Measurements from ENCODE around the gene WNT1.

Gene WNT1

DNA sequence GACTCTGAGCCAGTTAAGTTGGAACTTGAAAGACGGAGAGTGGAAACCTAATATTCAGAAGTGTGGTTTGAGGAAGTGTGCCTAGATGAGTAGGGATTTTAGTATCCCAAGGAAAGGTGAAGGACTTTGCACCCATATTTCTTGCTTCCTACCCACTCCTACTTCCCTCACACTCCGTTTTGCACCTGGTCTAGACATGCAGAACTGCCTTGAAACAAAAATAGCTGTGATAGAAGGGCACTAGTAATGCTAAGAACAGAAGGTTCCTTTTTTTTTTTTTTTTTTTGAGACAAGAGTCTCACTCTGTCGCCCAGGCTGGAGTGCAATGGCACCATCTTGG is 20.1 kb upstream of the WNT1 start:
- H3K9ac ChIP-seq, result no peak overlapping the region

DNA sequence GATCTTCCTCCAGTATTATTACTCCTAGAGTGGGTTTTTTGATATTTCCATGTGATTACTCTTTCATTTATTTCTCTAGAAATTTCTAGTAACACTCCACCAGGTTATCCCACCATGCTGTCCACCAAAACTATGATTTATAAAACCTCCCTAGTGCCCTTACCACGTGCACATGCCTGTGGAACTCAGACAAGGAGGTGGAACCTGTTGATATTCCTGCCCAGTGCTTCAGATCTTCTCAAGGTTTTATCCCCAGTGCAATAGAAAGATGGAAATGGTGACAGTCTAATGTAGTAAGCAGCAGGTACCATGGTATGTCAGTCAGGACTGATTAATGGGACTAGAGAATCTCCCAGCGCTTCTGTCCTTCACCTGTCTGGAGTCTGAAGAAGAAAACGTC is 17.3 kb upstream of the WNT1 start:
- Histone ChIP-seq H3K9me3 (ENCODE audit: control insufficient read depth, low read length) (no peaks in the 10 kb centered on the region), H3K4me3 (ENCODE audit: low read depth, low read length) (no peak overlapping the region), H3K27me3 (ENCODE audit: control insufficient read depth, insufficient read depth, low read length) (no peaks in the 10 kb centered on the region), H3K27ac (no peak overlapping the region), H2AFZ (no peak overlapping the region), H3K9ac (no peak overlapping the region), H3K79me2 (peaks cover 9% of the 10 kb centered on the region), H3K4me2 (ENCODE audit: low read length) (no peak overlapping the region), H3K36me3 (ENCODE audit: control insufficient read depth, insufficient read depth, low read length) (no peaks in the 10 kb centered on the region), H3K4me1 (peaks cover 2% of the 10 kb centered on the region)
- TF ChIP-seq, protein P1, sequence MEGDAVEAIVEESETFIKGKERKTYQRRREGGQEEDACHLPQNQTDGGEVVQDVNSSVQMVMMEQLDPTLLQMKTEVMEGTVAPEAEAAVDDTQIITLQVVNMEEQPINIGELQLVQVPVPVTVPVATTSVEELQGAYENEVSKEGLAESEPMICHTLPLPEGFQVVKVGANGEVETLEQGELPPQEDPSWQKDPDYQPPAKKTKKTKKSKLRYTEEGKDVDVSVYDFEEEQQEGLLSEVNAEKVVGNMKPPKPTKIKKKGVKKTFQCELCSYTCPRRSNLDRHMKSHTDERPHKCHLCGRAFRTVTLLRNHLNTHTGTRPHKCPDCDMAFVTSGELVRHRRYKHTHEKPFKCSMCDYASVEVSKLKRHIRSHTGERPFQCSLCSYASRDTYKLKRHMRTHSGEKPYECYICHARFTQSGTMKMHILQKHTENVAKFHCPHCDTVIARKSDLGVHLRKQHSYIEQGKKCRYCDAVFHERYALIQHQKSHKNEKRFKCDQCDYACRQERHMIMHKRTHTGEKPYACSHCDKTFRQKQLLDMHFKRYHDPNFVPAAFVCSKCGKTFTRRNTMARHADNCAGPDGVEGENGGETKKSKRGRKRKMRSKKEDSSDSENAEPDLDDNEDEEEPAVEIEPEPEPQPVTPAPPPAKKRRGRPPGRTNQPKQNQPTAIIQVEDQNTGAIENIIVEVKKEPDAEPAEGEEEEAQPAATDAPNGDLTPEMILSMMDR (IDR thresholded peaks at IDR 0.05), result no peak

More for the DNA sequence above, 20.1 kb upstream of the WNT1 start:
- peak overlapping the region; percentile 99 for H3K4me3 ChIP-seq (ENCODE audit: low read depth, low read length)
- H3K79me2 ChIP-seq, result peaks cover 20% of the 10 kb centered on the region
- H3K27me3 ChIP-seq (ENCODE audit: control insufficient read depth, insufficient read depth, low read length), result no peaks in the 10 kb centered on the region
- H3K9me3 ChIP-seq (ENCODE audit: control insufficient read depth, low read length), result no peaks in the 10 kb centered on the region
- H3K4me2 ChIP-seq (ENCODE audit: low read length), result peak overlapping the region; percentile 88
- peaks cover 6% of the 10 kb centered on the region for H3K4me1 ChIP-seq
- H3K36me3 ChIP-seq (ENCODE audit: control insufficient read depth, insufficient read depth, low read length), result no peaks in the 10 kb centered on the region
- TF ChIP-seq, protein P1 (IDR thresholded peaks at IDR 0.05), result no peak
- peak overlapping the region; percentile 82 for H2AFZ ChIP-seq
- H3K27ac ChIP-seq, result peak overlapping the region; percentile 91

DNA sequence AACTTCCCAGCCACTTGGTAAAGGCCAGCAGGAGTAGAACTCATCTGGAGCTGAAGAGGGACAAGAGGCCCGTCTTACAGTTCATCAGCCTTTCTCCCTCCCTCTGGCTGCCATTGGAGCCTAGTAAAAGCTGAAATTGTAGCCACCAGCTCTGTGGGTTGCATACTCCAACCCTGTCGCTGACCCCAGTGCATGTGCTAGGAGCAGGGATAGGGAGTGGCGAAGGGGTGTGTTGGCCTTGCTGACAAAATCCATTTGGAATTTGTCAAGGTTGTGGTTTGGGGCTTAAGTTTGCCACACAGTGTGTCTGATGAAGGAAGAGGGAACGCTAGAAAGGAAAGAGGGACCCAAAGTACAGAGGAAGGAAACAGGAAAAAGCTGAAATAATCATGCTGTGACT is 16.8 kb upstream of the WNT1 start:
- H2AFZ ChIP-seq, result no peak overlapping the region
- TF ChIP-seq, protein P1 (IDR thresholded peaks at IDR 0.05), result no peak
- no peak overlapping the region for H3K9ac ChIP-seq
- no peaks in the 10 kb centered on the region for H3K4me1 ChIP-seq
- H3K4me3 ChIP-seq (ENCODE audit: low read depth, low read length), result no peak overlapping the region
- no peaks in the 10 kb centered on the region for H3K9me3 ChIP-seq (ENCODE audit: control insufficient read depth, low read length)
- H3K27me3 ChIP-seq (ENCODE audit: control insufficient read depth, insufficient read depth, low read length), result no peaks in the 10 kb centered on the region
- H3K36me3 ChIP-seq (ENCODE audit: control insufficient read depth, insufficient read depth, low read length), result no peaks in the 10 kb centered on the region
- H3K79me2 ChIP-seq, result peaks cover 4% of the 10 kb centered on the region
- H3K27ac ChIP-seq, result no peak overlapping the region
- H3K4me2 ChIP-seq (ENCODE audit: low read length), result no peak overlapping the region

DNA sequence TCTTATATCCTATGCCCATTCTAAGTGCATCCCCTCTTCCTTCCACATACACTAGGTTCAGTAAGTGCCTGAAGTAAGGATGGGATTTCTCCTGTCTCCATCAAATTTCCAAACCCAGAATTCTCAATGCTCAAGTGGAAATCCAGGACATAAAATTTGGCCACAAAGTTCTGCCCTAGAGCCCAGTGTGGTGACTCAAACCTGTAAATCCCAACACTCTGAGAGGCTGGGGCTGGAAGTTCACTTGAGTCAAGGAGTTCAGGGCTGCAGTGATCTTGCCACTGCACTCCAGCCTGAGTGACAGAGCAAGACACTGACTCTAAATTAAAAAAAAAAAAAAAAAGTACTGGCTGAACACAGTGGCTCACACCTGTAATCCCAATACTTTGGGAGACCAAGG is 16.3 kb upstream of the WNT1 start:
- H3K9me3 ChIP-seq (ENCODE audit: control insufficient read depth, low read length), result no peaks in the 10 kb centered on the region
- H3K36me3 ChIP-seq (ENCODE audit: control insufficient read depth, insufficient read depth, low read length), result no peaks in the 10 kb centered on the region
- H3K4me3 ChIP-seq (ENCODE audit: low read depth, low read length), result no peak overlapping the region
- no peak overlapping the region for H3K27ac ChIP-seq
- no peak overlapping the region for H2AFZ ChIP-seq
- H3K9ac ChIP-seq, result no peak overlapping the region
- TF ChIP-seq, protein P1 (IDR thresholded peaks at IDR 0.05), result no peak
- H3K27me3 ChIP-seq (ENCODE audit: control insufficient read depth, insufficient read depth, low read length), result no peaks in the 10 kb centered on the region
- no peaks in the 10 kb centered on the region for H3K4me1 ChIP-seq
- H3K4me2 ChIP-seq (ENCODE audit: low read length), result no peak overlapping the region
- H3K79me2 ChIP-seq, result peaks cover 1% of the 10 kb centered on the region

DNA sequence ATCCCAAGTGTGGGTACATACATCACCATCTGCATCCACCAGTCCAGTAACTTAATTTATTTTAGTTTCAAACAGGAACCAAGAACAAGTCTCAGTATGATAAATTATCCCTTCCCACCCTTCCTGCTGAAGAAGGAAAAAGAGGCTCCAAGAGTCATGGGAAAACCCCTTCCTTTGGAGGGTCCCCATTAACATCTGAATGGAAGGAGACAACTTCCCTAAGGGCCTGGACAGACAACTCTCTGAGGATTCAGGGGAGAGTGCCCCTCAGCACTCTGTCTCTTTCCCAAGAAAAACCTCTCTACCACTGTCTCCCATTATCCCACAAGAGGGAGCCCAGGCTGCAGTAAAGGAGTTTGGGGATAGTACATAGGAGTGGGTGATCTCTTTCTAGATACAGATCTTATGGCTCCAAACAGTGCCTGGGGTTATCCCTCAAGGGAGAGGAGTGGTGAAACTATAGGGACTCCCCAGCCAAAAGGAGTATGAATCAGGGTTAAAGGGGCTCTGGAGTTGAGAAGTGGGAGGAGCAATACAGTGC is 12.8 kb upstream of the WNT1 start:
- no peak overlapping the region for H3K27ac ChIP-seq

More for the DNA sequence above, 12.8 kb upstream of the WNT1 start:
- TF ChIP-seq, protein P1 (IDR thresholded peaks at IDR 0.05), result peak; percentile 36
- peaks cover 4% of the 10 kb centered on the region for H3K4me1 ChIP-seq
- H3K36me3 ChIP-seq (ENCODE audit: control insufficient read depth, insufficient read depth, low read length), result no peaks in the 10 kb centered on the region
- no peaks in the 10 kb centered on the region for H3K79me2 ChIP-seq
- no peak overlapping the region for H3K4me2 ChIP-seq (ENCODE audit: low read length)
- H3K27me3 ChIP-seq (ENCODE audit: control insufficient read depth, insufficient read depth, low read length), result no peaks in the 10 kb centered on the region
- no peak overlapping the region for H3K4me3 ChIP-seq (ENCODE audit: low read depth, low read length)
- no peak overlapping the region for H2AFZ ChIP-seq
- H3K9ac ChIP-seq, result no peak overlapping the region
- H3K9me3 ChIP-seq (ENCODE audit: control insufficient read depth, low read length), result no peaks in the 10 kb centered on the region
